Anterior cingulate cortex (tissue), 58 donors: ENCODE measurements around the gene ZFYVE21.

Experiments used
- DNase-seq, 58 donors: peaks; one replicate each; lab custom pipeline; 2025; lab: John Stamatoyannopoulos, UW

ZFYVE21 gene

GRCh38 chr14:103735439-103735814, 19.8 kb downstream of the ZFYVE21 start:
- DNase-seq = peak in 14 of 58 donors; percentile 30 to 67 (median 48)

- no peak for DNase-seq
Measured at GRCh38 chr14:103735815-103736545, 20.4 kb downstream of the ZFYVE21 start.

GRCh38 chr14:103736546-103737431, 21.2 kb downstream of the ZFYVE21 start:
- DNase-seq = peak in 25 of 58 donors; percentile 29 to 87 (median 53)

GRCh38 chr14:103737432-103738045, 21.9 kb downstream of the ZFYVE21 start:
- DNase-seq = no peak

- no peak for DNase-seq
Measured at GRCh38 chr14:103738166-103738565, 22.6 kb downstream of the ZFYVE21 start.

GRCh38 chr14:103738701-103739451, 23.3 kb downstream of the ZFYVE21 start:
- DNase-seq = peak in 27 of 58 donors; percentile 27 to 82 (median 58)

- DNase-seq = no peak
Measured at GRCh38 chr14:103739466-103739792, 23.8 kb downstream of the ZFYVE21 start.

- no peak for DNase-seq
Measured at GRCh38 chr14:103739793-103740501, 24.3 kb downstream of the ZFYVE21 start.

- peak in 1 of 58 donors; percentile 50 for DNase-seq
Measured at GRCh38 chr14:103740991-103741689, 25.5 kb downstream of the ZFYVE21 start.

- no peak for DNase-seq
Measured at GRCh38 chr14:103741876-103742275, 26.3 kb downstream of the ZFYVE21 start.

GRCh38 chr14:103742499-103743255, 27.1 kb downstream of the ZFYVE21 start:
- no peak for DNase-seq

GRCh38 chr14:103743691-103744090, 28.1 kb downstream of the ZFYVE21 start:
- no peak for DNase-seq

- no peak for DNase-seq
Measured at GRCh38 chr14:103744621-103745395, 29.2 kb downstream of the ZFYVE21 start.

- DNase-seq = no peak
Measured at GRCh38 chr14:103745424-103745823, 29.8 kb downstream of the ZFYVE21 start.

- peak in 1 of 58 donors; percentile 30 for DNase-seq
Measured at GRCh38 chr14:103746701-103747100, 31.1 kb downstream of the ZFYVE21 start.

GRCh38 chr14:103748534-103748857, 32.9 kb downstream of the ZFYVE21 start:
- no peak for DNase-seq

- DNase-seq = no peak
Measured at GRCh38 chr14:103749452-103749851, 33.8 kb downstream of the ZFYVE21 start.

- no peak for DNase-seq
Measured at GRCh38 chr14:103749860-103750259, 34.2 kb downstream of the ZFYVE21 start.
